Endothelial cell of umbilical vein (primary cell): ENCODE results near the gene NAMPT. TPM values are rescaled to one million over a fixed set of nuclear protein-coding genes. Genes with fewer than 3 reads are reported as not detected.

ENCODE experiments used
- polyA plus RNA-seq, 4 experiments: library from polyadenylated mRNA; depleted of rRNA in 3 of 4; stranded (reverse) in 3 of 4; unstranded in 1 of 4; fragments of >200 nt; gene quantifications; 2 replicates each; pipeline versions ENCODE4 v1.2.1 to v1.2.3, GENCODE V29; 2011 to 2012; ENCODE audit warnings: missing spikeins in 1 of 4
- small RNA-seq: library from RNA; depleted of rRNA; stranded (forward); fragments of <200 nt; gene quantifications from one replicate; pipeline ENCODE3, GENCODE V24; 2012; ENCODE audit warnings: low replicate concordance, low read depth; ENCODE audit not compliant: insufficient read depth, insufficient read length
- total RNA-seq: library from RNA; stranded (reverse); gene quantifications from 2 replicates; pipeline ENCODE4 v1.2.3, GENCODE V29; 2021

The NAMPT gene
- total and polyA plus RNA-seq, 2 donors (not counting 3 experiments of a cell fraction or from before 2014, with no cell fraction given) = 17.5 to 133 TPM

Small RNAs within 50 kb of the gene (small RNA-seq; reads per million reads assigned to genes)
- not detected for gene RNU6-392P

Other genes starting within 250 kb of the NAMPT start
- gene SYPL1, start 172.7 kb downstream of the NAMPT start, total RNA-seq = 66.6 and 67.1 TPM in 2 replicates
- 51.2 and 59.8 TPM in 2 replicates for gene SYPL1, start 172.7 kb downstream of the NAMPT start, polyA plus RNA-seq